Measurements from ENCODE around the gene RSPH6A.
"Not testable (repeated sequence)": the region's sequence is repeated elsewhere in the genome, so short reads cannot be mapped to it uniquely, and the experiment has no call there.

RSPH6A gene

GRCh38 chr19:45767881-45768654, 47.0 kb downstream of the RSPH6A start:
- FAIRE-seq (no peak), DNase-seq (ENCODE audit: insufficient read length, low spot score) (peak; percentile 56)

GRCh38 chr19:45767410-45767880, 47.7 kb downstream of the RSPH6A start:
- no peak for DNase-seq (ENCODE audit: insufficient read length, low spot score)
- no peak for FAIRE-seq

GRCh38 chr19:45766869-45767346, 48.2 kb downstream of the RSPH6A start:
- DNase-seq (ENCODE audit: insufficient read length, low spot score), result no peak
- FAIRE-seq, result no peak

- no peak for DNase-seq (ENCODE audit: insufficient read length, low spot score)
- FAIRE-seq, result no peak
Observed at GRCh38 chr19:45766296-45766868, 48.7 kb downstream of the RSPH6A start.

GRCh38 chr19:45765702-45766295, 49.3 kb downstream of the RSPH6A start:
- no peak for FAIRE-seq
- DNase-seq (ENCODE audit: insufficient read length, low spot score), result no peak

- no peak for FAIRE-seq
- no peak for DNase-seq (ENCODE audit: insufficient read length, low spot score)
Observed at GRCh38 chr19:45764945-45765701, 50.0 kb downstream of the RSPH6A start.

GRCh38 chr19:45764475-45764874, 50.6 kb downstream of the RSPH6A start:
- no peak for FAIRE-seq
- DNase-seq (ENCODE audit: insufficient read length, low spot score), result no peak

- DNase-seq (ENCODE audit: insufficient read length, low spot score) (no peak), FAIRE-seq (no peak)
Observed at GRCh38 chr19:45763691-45764294, 51.3 kb downstream of the RSPH6A start.

- DNase-seq (ENCODE audit: insufficient read length, low spot score) (no peak), FAIRE-seq (no peak)
Observed at GRCh38 chr19:45762870-45763631, 52.1 kb downstream of the RSPH6A start.

- no peak for DNase-seq (ENCODE audit: insufficient read length, low spot score)
- no peak for FAIRE-seq
Observed at GRCh38 chr19:45761714-45762113, 53.4 kb downstream of the RSPH6A start.

- DNase-seq (ENCODE audit: insufficient read length, low spot score) (no peak), FAIRE-seq (no peak)
Observed at GRCh38 chr19:45758921-45759320, 56.2 kb downstream of the RSPH6A start.

- DNase-seq (ENCODE audit: insufficient read length, low spot score), result no peak
- FAIRE-seq, result no peak
Observed at GRCh38 chr19:45757695-45758094, 57.4 kb downstream of the RSPH6A start.

GRCh38 chr19:45754323-45754722, 60.8 kb downstream of the RSPH6A start:
- DNase-seq (ENCODE audit: insufficient read length, low spot score) (no peak), FAIRE-seq (no peak)

GRCh38 chr19:45753548-45753947, 61.6 kb downstream of the RSPH6A start:
- DNase-seq (ENCODE audit: insufficient read length, low spot score), result no peak
- no peak for FAIRE-seq

- DNase-seq (ENCODE audit: insufficient read length, low spot score) (no peak), FAIRE-seq (no peak)
Observed at GRCh38 chr19:45752639-45753038, 62.5 kb downstream of the RSPH6A start.

- DNase-seq (ENCODE audit: insufficient read length, low spot score); FAIRE-seq: not testable (repeated sequence)
Observed at GRCh38 chr19:45751483-45751882, 63.6 kb downstream of the RSPH6A start.

- DNase-seq (ENCODE audit: insufficient read length, low spot score), result no peak
- no peak for FAIRE-seq
Observed at GRCh38 chr19:45747513-45747912, 67.6 kb downstream of the RSPH6A start.

- DNase-seq (ENCODE audit: insufficient read length, low spot score), result no peak
- FAIRE-seq, result no peak
Observed at GRCh38 chr19:45746866-45747265, 68.2 kb downstream of the RSPH6A start.

Data from GM19239 (cell line).